GM19467 (cell line): ENCODE data around the gene GLIS1.

Experiments
- ATAC-seq: cut with Tn5 transposase; IDR thresholded peaks from one replicate; pipeline ENCODE4 v1.9.1; 2021; ENCODE audit warnings: mild to moderate bottlenecking, moderate library complexity; ENCODE audit not compliant: unreplicated experiment

Gene GLIS1

GRCh38 chr1:53477651-53478501, 261.1 kb downstream of the GLIS1 start:
- ATAC-seq: no peak

- ATAC-seq: no peak
Observed at GRCh38 chr1:53476579-53476978, 262.4 kb downstream of the GLIS1 start.

GRCh38 chr1:53475664-53476063, 263.3 kb downstream of the GLIS1 start:
- ATAC-seq: no peak

GRCh38 chr1:53473463-53473862, 265.5 kb downstream of the GLIS1 start:
- no peak for ATAC-seq

- no peak for ATAC-seq
Observed at GRCh38 chr1:53471000-53471399, 268.0 kb downstream of the GLIS1 start.

- no peak for ATAC-seq
Observed at GRCh38 chr1:53470584-53470983, 268.4 kb downstream of the GLIS1 start.

GRCh38 chr1:53470155-53470554, 268.8 kb downstream of the GLIS1 start:
- no peak for ATAC-seq

- no peak for ATAC-seq
Observed at GRCh38 chr1:53469373-53469772, 269.6 kb downstream of the GLIS1 start.

- no peak for ATAC-seq
Observed at GRCh38 chr1:53468374-53468773, 270.6 kb downstream of the GLIS1 start.

GRCh38 chr1:53467391-53467790, 271.6 kb downstream of the GLIS1 start:
- no peak for ATAC-seq

- no peak for ATAC-seq
Observed at GRCh38 chr1:53465023-53465957, 273.7 kb downstream of the GLIS1 start.

GRCh38 chr1:53463961-53464899, 274.7 kb downstream of the GLIS1 start:
- ATAC-seq: no peak

GRCh38 chr1:53462769-53463501, 276.0 kb downstream of the GLIS1 start:
- ATAC-seq: no peak

- ATAC-seq: no peak
Observed at GRCh38 chr1:53462193-53462592, 276.8 kb downstream of the GLIS1 start.

- ATAC-seq: no peak
Observed at GRCh38 chr1:53461323-53462044, 277.5 kb downstream of the GLIS1 start.

GRCh38 chr1:53460666-53461322, 278.2 kb downstream of the GLIS1 start:
- ATAC-seq: no peak

GRCh38 chr1:53460211-53460634, 278.7 kb downstream of the GLIS1 start:
- ATAC-seq: no peak

GRCh38 chr1:53459321-53460175, 279.4 kb downstream of the GLIS1 start, which contains the start of gene DMRTB1:
DMRTB1 (plus strand) TSS chr1:53459399; CDS start chr1:53459454, 55 bp downstream.
- ATAC-seq: no peak
